BJ (cell line): ENCODE results near the gene GAS2L3. TPM values are rescaled to one million over a fixed set of nuclear protein-coding genes. Genes with fewer than 3 reads are reported as not detected.

ENCODE experiments used
- CTCF ChIA-PET: fragments of 350-600 bp; formaldehyde crosslinking; extraction: SDS; loops from one replicate; lab custom pipeline; 2021; ENCODE audit warnings: antibody characterized with exemption, inconsistent platforms; lab: Yijun Ruan, JAX
- POLR2A ChIA-PET: fragments of 300-600 bp; sonication (Branson Sonifier 250); formaldehyde crosslinking; extraction: SDS; loops from one replicate; lab custom pipeline; 2021; ENCODE audit warnings: antibody characterized with exemption; lab: Charles Lee
- DNase-seq: peaks from one replicate; pipeline ENCODE4 v3.0.0-alpha.2; 2011; ENCODE audit warnings: low read depth
- H3K27me3 ChIP-seq: 2 replicates; pipeline ENCODE4 v1.6.0; 2011; ENCODE audit warnings: low read length; ENCODE audit not compliant: control insufficient read depth, insufficient read depth
- H3K36me3 ChIP-seq: 2 replicates; pipeline ENCODE4 v1.5.1; 2011; ENCODE audit warnings: low read length; ENCODE audit not compliant: control insufficient read depth, insufficient read depth
- H3K4me3 ChIP-seq: 2 replicates; pipeline ENCODE4 v1.5.1; 2011; ENCODE audit warnings: low read depth, mild to moderate bottlenecking, control low read depth, low read length
- CTCF ChIP-seq: IDR thresholded peaks from 2 replicates; pipeline ENCODE4 v1.5.1; 2011; ENCODE audit warnings: low read depth, mild to moderate bottlenecking, control low read depth, inconsistent platforms, low read length, moderate library complexity; ENCODE audit not compliant: insufficient read depth
- polyA plus RNA-seq: library from polyadenylated mRNA; depleted of rRNA; stranded (reverse); fragments of >200 nt; gene quantifications from 2 replicates; pipeline ENCODE4 v1.2.3, GENCODE V29; 2011

The GAS2L3 gene
- polyA plus RNA-seq, 1 experiment, result 4.9 TPM

DNA sequence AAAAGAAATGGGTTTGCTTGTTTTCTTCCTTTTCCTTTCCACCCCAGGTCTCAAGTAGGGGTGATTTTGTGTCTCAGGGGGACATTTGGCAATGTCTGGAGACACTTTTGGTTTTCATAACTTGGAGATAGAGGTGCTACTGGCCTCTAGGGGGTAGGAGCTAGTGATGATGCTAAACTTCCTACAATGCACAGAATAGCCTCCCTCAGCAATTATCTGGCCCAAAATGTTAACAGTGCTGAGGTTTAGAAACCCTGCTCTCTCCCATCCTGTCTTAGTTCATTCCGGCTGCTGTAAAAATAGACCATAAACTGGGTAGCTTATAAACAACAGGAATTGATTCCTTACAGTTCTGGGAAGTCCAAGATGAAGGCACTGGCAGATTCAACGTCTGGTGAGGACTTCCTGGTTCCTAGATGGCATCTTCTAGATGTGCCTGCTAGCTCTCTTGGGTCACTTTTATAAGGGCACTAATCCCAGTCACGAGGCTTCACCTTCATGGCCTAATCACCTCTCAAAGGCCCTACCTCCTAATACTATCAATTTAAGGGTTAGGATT lies 7.4 kb upstream of the GAS2L3 start:
- no peak for TF ChIP-seq CTCF
- Histone ChIP-seq H3K4me3 (no peak overlapping the region), H3K36me3 (no peaks in the 10 kb centered on the region), H3K27me3 (no peaks in the 10 kb centered on the region)
- no peak for DNase-seq
- ChIA-PET CTCF (interaction anchor here (1.2 kb wide), 1 partner anchor 10 kb away, joined by 4 read pairs; no protein-coding TSS in a partner anchor), POLR2A (no interaction called here)

DNA sequence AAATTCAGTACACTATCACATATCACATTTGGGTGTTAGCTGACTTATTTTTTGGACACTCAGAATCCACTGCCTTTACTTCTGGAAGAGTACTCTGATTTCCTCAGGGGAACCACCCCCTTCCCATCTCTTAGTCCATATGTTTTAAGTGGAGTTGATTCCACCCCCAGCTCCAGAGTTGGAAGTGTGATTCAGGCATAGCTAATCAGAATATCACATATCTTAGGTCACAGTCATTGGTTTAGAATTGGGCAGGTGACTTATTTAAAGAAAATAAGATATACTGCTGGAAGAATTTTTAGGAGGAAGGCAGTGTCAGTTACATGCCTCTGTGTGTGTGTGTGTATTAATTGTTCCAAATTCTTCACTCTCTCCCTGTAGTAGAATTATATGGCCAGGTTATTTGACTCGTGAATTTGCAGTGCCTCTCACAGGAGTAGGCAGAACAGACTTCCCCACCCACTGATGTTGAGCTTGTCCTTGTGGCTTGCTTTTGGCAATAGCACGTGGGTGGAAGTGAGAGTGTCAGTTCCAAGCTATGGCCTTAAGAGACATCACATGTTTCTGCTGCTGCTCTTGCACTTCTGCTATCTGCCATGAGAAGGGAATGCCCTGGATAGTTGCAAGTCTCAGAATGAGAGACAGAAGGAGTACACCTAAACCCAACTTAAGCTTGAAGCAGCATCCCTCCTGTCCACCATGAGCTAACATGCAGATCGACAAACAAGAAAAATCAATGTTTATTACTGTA lies 6.4 kb upstream of the GAS2L3 start:
- TF ChIP-seq CTCF, result no peak
- Histone ChIP-seq H3K4me3 (no peak overlapping the region), H3K27me3 (no peaks in the 10 kb centered on the region), H3K36me3 (no peaks in the 10 kb centered on the region)
- ChIA-PET CTCF (interaction anchor here (0.9 kb wide), 1 partner anchor 12 kb away, joined by 3 read pairs; no protein-coding TSS in a partner anchor), POLR2A (no interaction called here)
- DNase-seq, result no peak

GRCh38 chr12:100567945-100568344 lies 5.5 kb upstream of the GAS2L3 start:
- no peaks in the 10 kb centered on the region for H3K36me3 ChIP-seq
- TF ChIP-seq CTCF, result no peak
- ChIA-PET CTCF (no interaction called here), POLR2A (no interaction called here)
- DNase-seq, result no peak
- no peaks in the 10 kb centered on the region for H3K27me3 ChIP-seq
- H3K4me3 ChIP-seq, result no peak overlapping the region

- no peaks in the 10 kb centered on the region for H3K27me3 ChIP-seq
- no peak for TF ChIP-seq CTCF
Measured at GRCh38 chr12:100572184-100572583, 1.3 kb upstream of the GAS2L3 start.

DNA sequence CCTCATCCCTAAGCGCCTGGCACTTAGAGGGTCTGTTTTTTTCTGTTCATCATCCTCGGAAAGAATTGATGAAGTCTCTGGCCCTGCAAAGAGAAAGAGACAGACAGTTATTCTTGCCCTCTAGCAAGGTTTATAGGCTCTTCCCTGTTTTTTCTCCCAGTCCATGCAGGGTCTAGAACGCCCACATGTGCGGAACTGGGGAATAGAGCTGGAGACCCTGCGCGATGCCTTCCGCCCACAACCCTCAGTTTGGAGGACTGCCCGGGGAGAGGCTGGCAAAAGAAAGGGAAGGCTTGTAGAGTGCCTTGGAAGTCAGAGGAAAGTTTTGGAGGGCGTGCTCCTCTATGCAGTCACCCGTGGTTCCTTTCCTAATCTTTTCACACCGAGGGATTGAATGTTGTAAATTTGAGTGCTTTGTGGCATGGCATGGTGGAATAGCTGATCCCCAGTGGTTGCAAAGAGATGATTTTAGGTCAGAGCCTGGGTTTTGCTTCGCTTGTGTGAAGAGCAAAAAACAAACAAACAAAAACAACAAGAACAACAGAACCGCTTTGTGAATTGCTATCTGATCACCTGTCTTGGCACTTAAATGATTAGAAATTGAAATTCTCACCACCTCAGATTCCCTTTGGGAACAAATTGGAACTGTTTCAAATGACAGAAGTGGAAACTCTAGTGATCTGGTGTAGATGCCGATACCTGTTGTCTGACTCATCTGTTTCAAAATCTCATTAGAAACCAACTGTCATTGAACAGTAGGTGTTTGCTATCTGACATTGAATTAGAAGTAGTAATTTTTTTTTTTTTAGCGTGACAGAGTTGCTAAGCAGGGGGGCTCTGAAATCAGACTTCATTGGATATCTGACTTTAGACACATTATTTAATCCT lies 947 bp downstream of the GAS2L3 start:
- ChIA-PET CTCF (interaction anchor here (0.6 kb wide), 1 partner anchor 362 kb away, joined by 3 read pairs; no protein-coding TSS in a partner anchor), POLR2A (no interaction called here)
- no peaks in the 10 kb centered on the region for H3K36me3 ChIP-seq
- DNase-seq, result no peak
- TF ChIP-seq CTCF, result no peak
- peak overlapping the region; percentile 85 for H3K4me3 ChIP-seq
- no peaks in the 10 kb centered on the region for H3K27me3 ChIP-seq

More at GRCh38 chr12:100572184-100572583, 1.3 kb upstream of the GAS2L3 start:
- Histone ChIP-seq H3K4me3 (no peak overlapping the region), H3K36me3 (no peaks in the 10 kb centered on the region)
- POLR2A ChIA-PET, result no interaction called here
- no peak for DNase-seq
- CTCF ChIA-PET, result interaction anchor here (0.5 kb wide), 2 partner anchors 273 to 316 kb away, joined by 3 read pairs; no protein-coding TSS in a partner anchor
